B cell (primary cell): ENCODE results near the gene SLC35F5. TPM values are rescaled to one million over a fixed set of nuclear protein-coding genes. Genes with fewer than 3 reads are reported as not detected.

Source experiments
- ATAC-seq: fragments of 200-7000 bp; cut with Tn5 transposase; one replicate; pipeline ENCODE4 v1.10.0; 2021; ENCODE audit warnings: low read depth, mild to moderate bottlenecking, moderate number of reproducible peaks, moderate library complexity
- CTCF ChIA-PET: fragments of 350-600 bp; sonication (Branson Sonifier 250); formaldehyde crosslinking; loops from one replicate; lab custom pipeline; 2021; ENCODE audit warnings: antibody characterized with exemption, inconsistent platforms; lab: Charles Lee
- POLR2A ChIA-PET: fragments of 350-600 bp; sonication (Branson Sonifier 250); formaldehyde crosslinking; loops from one replicate; lab custom pipeline; 2021; ENCODE audit warnings: antibody characterized with exemption; lab: Charles Lee
- DNase-seq: peaks from one replicate; pipeline ENCODE4 v3.0.0; 2013
- H2AFZ ChIP-seq: 2 replicates; pipeline ENCODE4 v1.6.1; 2012; ENCODE audit warnings: mild to moderate bottlenecking, low read depth, low read length; ENCODE audit not compliant: insufficient read depth, poor library complexity, severe bottlenecking
- H3K27ac ChIP-seq, 2 donors: 1 replicate in 1 of 2; 2 replicates in 1 of 2; pipeline ENCODE4 v1.5.1; 2012 to 2013; ENCODE audit warnings: low read length in 2 of 2, mild to moderate bottlenecking in 2 of 2, moderate library complexity in 1 of 2
- H3K27me3 ChIP-seq, 4 experiments: fragments of 200-600 bp in 1 of 4; sonication (generic) in 1 of 4; replicated peaks in 1 of 4; 1 replicate in 2 of 4; 2 replicates in 2 of 4; pipeline versions ENCODE4 v1.6.1 to v1.7.0; 2013 to 2016; ENCODE audit warnings: low read length in 3 of 4, mild to moderate bottlenecking in 2 of 4, mixed read lengths in 1 of 4, moderate library complexity in 1 of 4; ENCODE audit not compliant: insufficient read depth in 4 of 4, control insufficient read depth in 3 of 4; ENCODE audit errors: control extremely low read depth in 1 of 4
- H3K36me3 ChIP-seq, 2 experiments: replicated peaks in 1 of 2; 1 replicate in 1 of 2; 2 replicates in 1 of 2; pipeline versions ENCODE4 v1.6.1 to v1.7.1; 2013; ENCODE audit warnings: low read length in 1 of 2; ENCODE audit not compliant: insufficient read depth in 2 of 2, control insufficient read depth in 1 of 2; ENCODE audit errors: control extremely low read depth in 1 of 2, extremely low read depth in 1 of 2
- H3K4me1 ChIP-seq, 2 donors: fragments of 200-600 bp in 1 of 2; sonication (generic) in 1 of 2; 1 replicate in 1 of 2; 2 replicates in 1 of 2; pipeline versions ENCODE4 v1.5.1 to v1.6.1; 2013 to 2017; ENCODE audit warnings: low read length in 2 of 2; ENCODE audit not compliant: control insufficient read depth in 2 of 2, insufficient read depth in 2 of 2
- H3K4me2 ChIP-seq: replicated peaks from 2 replicates; pipeline ENCODE3; 2012; ENCODE audit warnings: mild to moderate bottlenecking, low read depth, low read length; ENCODE audit not compliant: poor library complexity, severe bottlenecking
- H3K4me3 ChIP-seq, 5 experiments: fragments of 200-600 bp in 1 of 5; sonication (generic) in 1 of 5; 1 replicate in 3 of 5; 2 replicates in 2 of 5; pipeline versions ENCODE4 v1.5.1 to v1.7.0; 2011 to 2016; ENCODE audit warnings: low read length in 4 of 5, mild to moderate bottlenecking in 4 of 5, low read depth in 2 of 5, control low read depth in 1 of 5, moderate library complexity in 1 of 5; ENCODE audit not compliant: insufficient read depth in 1 of 5; ENCODE audit errors: control extremely low read depth in 1 of 5, extremely low read depth in 1 of 5
- H3K79me2 ChIP-seq: fragments of 200-600 bp; sonication (generic); one replicate; pipeline ENCODE4 v1.6.0; 2016; ENCODE audit warnings: low read length; ENCODE audit not compliant: control insufficient read depth, insufficient read depth
- H3K9ac ChIP-seq: fragments of 200-600 bp; sonication (generic); 2 replicates; pipeline ENCODE4 v1.6.1; 2017; ENCODE audit warnings: mild to moderate bottlenecking, low read length, moderate library complexity
- H3K9me3 ChIP-seq, 3 donors: one replicate each; pipeline versions ENCODE4 v1.6.1 to v1.7.1; 2013; ENCODE audit warnings: low read length in 2 of 3; ENCODE audit not compliant: control insufficient read depth in 2 of 3, insufficient read depth in 1 of 3; ENCODE audit errors: control extremely low read depth in 1 of 3
- H4K20me1 ChIP-seq: 2 replicates; pipeline ENCODE4 v1.6.0; 2012; ENCODE audit warnings: mild to moderate bottlenecking, low read length; ENCODE audit not compliant: insufficient read depth, control insufficient read depth, poor library complexity, severe bottlenecking
- H3K27ac Mint-ChIP-seq: one replicate; pipeline ENCODE4 v1.8.0; 2021; ENCODE audit warnings: mixed read lengths
- H3K27me3 Mint-ChIP-seq: one replicate; pipeline ENCODE4 v1.8.0; 2021; ENCODE audit warnings: mixed read lengths
- H3K4me1 Mint-ChIP-seq: one replicate; pipeline ENCODE4 v1.8.0; 2021; ENCODE audit warnings: mixed read lengths
- H3K4me3 Mint-ChIP-seq: one replicate; pipeline ENCODE4 v1.8.0; 2021; ENCODE audit warnings: mixed read lengths
- H3K9me3 Mint-ChIP-seq: one replicate; pipeline ENCODE4 v1.8.0; 2022; ENCODE audit warnings: mixed read lengths; ENCODE audit not compliant: insufficient read depth
- CTCF ChIP-seq: fragments of 200-600 bp; IDR thresholded peaks from one replicate; pipeline ENCODE4 v1.8.0; 2022; ENCODE audit warnings: antibody characterized with exemption, mild to moderate bottlenecking
- EZH2 ChIP-seq: IDR thresholded peaks from 2 replicates; pipeline ENCODE4 v1.6.1; 2012; ENCODE audit warnings: borderline replicate concordance, low read depth, mild to moderate bottlenecking, moderate library complexity, low read length; ENCODE audit not compliant: insufficient read depth, poor library complexity, severe bottlenecking
- WGBS: methylation state at CpG from one replicate; pipeline ENCODE4 v1.1.5; 2013; ENCODE audit warnings: missing lambda C conversion rate; ENCODE audit not compliant: insufficient coverage; 5-methylcytosine and 5-hydroxymethylcytosine counted together
- intact Hi-C: fragments of 100-400 bp; cut with micrococcal nuclease; formaldehyde crosslinking; loops from one replicate; pipeline ENCODE4 v1.10.0; 2022
- polyA plus RNA-seq: library from polyadenylated mRNA; depleted of rRNA; stranded (reverse); fragments of >200 nt; gene quantifications from 2 replicates; pipeline ENCODE4 v1.2.3, GENCODE V29; 2012
- total RNA-seq, 2 donors: library from RNA; stranded (reverse); fragments of 120-200 nt in 1 of 2; gene quantifications; 1 replicate in 1 of 2; 2 replicates in 1 of 2; pipeline versions ENCODE4 v1.2.3 to v1.2.4, GENCODE V29; 2013 to 2022

Gene SLC35F5
- total and polyA plus RNA-seq, 2 donors (not counting 1 experiment from before 2014, with no cell fraction given) = 9.8 to 75.5 TPM

GRCh38 chr2:113724010-113724409 lies 32.4 kb downstream of the SLC35F5 start:
- no peak overlapping the region for H3K4me3 Mint-ChIP-seq
- WGBS = no CpG with 5 or more reads among the region's 3 CpGs
- Histone ChIP-seq H3K36me3 (peaks cover 7 to 28% of the 10 kb centered on the region in 2 experiments), H3K4me3 (no peak overlapping the region), H2AFZ (no peak overlapping the region), H3K9me3 (no peaks in the 10 kb centered on the region), H3K79me2 (no peaks in the 10 kb centered on the region), H4K20me1 (no peaks in the 10 kb centered on the region), H3K27ac (no peak overlapping the region), H3K9ac (no peak overlapping the region), H3K27me3 (no peaks in the 10 kb centered on the region), H3K4me1 (no peaks in the 10 kb centered on the region), H3K4me2 (no peak overlapping the region)
- no peak overlapping the region for H3K27ac Mint-ChIP-seq
- POLR2A ChIA-PET = no interaction called here
- H3K4me1 Mint-ChIP-seq = no peaks in the 10 kb centered on the region
- TF ChIP-seq CTCF (no peak), EZH2 (no peak)
- DNase-seq (no peak), ATAC-seq (no peak)
- CTCF ChIA-PET = interaction anchor here (1.0 to 1.1 kb wide), 2 partner anchors 11 to 24 kb away, joined by 3 read pairs; no protein-coding TSS in a partner anchor
- intact Hi-C loops = no loop called here
- H3K27me3 Mint-ChIP-seq = no peaks in the 10 kb centered on the region
- H3K9me3 Mint-ChIP-seq = no peaks in the 10 kb centered on the region

- Histone ChIP-seq H3K27me3 (no peaks in the 10 kb centered on the region), H4K20me1 (no peaks in the 10 kb centered on the region), H3K36me3 (peaks cover 7 to 24% of the 10 kb centered on the region in 2 experiments), H3K4me1 (no peaks in the 10 kb centered on the region), H3K27ac (no peak overlapping the region), H3K9ac (no peak overlapping the region), H3K79me2 (no peaks in the 10 kb centered on the region), H3K4me3 (no peak overlapping the region), H3K9me3 (no peaks in the 10 kb centered on the region), H3K4me2 (no peak overlapping the region), H2AFZ (no peak overlapping the region)
- POLR2A ChIA-PET = no interaction called here
- Mint-ChIP-seq H3K4me1 (no peaks in the 10 kb centered on the region), H3K27ac (no peak overlapping the region), H3K27me3 (no peaks in the 10 kb centered on the region), H3K4me3 (no peak overlapping the region), H3K9me3 (no peaks in the 10 kb centered on the region)
- no CpG with 5 or more reads among the region's 1 CpG for WGBS
- DNase-seq (no peak), ATAC-seq (no peak)
- intact Hi-C loops = no loop called here
- TF ChIP-seq EZH2 = no peak
- CTCF ChIA-PET = interaction anchor here (0.6 to 1.6 kb wide), 3 partner anchors 10 to 28 kb away, joined by 3 to 5 read pairs (median 3); no protein-coding TSS in a partner anchor
Measured at GRCh38 chr2:113723411-113723810, 33.0 kb downstream of the SLC35F5 start.
